GM21786 (cell line): Measurements from ENCODE around the gene COL6A1.

Experiments
- ATAC-seq: cut with Tn5 transposase; IDR thresholded peaks from one replicate; pipeline ENCODE4 v1.9.1; 2021; ENCODE audit not compliant: unreplicated experiment

The COL6A1 gene

DNA sequence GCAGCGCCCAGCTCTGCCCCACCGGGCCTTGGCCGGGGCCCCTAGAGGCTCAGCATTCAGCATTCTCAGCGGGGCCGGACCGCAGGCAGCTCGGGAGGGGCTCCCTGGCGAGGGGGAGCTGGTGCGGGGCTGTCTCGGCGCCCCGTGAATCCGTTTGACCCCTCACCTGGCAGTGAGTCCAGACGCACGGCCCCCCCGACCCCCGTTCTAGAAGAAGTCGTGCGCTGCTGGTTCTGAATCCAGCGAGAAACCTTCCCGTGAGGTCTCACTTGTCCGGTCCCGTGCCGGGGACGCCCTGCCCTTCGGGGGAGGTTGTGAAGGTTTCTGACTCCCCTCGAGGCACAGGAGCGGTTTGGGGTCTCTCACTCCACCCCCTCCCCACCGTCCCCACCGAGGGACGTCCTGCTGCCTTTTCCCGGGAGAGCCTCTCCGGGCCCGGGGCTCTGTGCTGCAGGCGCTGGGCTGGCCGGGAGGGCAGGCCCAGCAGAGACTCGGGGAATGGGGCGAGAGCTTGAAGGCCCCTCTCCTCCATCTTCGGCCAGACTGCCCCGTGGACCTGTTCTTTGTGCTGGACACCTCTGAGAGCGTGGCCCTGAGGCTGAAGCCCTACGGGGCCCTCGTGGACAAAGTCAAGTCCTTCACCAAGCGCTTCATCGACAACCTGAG lies 655 bp downstream of the COL6A1 start:
- no peak for ATAC-seq

DNA sequence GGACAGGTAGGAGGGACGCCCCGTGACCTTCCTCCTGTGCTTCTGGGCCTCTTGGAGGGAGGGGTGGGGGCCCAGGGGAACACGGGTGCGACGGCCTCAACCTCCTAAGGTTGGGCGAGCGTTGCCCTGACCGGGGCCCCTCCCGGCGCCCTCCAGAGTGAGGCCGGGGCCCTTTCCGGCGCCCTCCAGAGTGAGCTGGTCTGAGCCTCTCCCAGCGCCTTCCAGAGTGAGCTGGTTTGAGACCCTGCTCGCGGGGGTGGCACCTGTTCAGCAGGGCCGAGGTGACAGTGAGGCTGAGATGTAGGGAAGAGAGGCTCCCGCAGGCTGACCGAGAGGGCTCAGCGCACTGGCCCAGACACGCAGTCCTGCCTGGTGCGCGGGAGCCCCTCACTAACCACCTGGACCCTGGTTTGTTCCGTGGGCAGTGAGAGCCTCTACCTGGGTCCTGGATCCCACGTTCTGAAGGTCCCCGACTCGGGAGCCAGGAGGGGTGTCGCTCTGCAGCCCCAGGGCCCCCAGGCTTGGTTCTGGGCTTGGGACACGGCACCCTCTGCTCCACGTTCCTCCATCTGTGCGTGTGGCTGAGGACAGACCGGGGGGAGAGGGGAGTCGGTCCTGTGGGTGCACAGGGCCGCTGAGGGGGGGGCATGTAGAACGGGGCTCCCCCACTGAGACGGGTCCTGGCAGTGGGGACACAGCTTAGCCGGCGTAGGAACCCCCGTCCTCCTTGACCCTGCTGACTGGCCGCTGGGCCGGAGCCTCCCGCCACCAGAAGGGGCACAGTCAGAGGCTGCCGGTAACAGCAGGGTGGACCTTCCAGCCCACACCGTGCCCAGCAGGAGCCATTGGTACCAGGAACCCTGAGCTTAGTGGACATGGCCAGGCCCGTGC lies 1.4 kb downstream of the COL6A1 start:
- no peak for ATAC-seq

- no peak for ATAC-seq
These were observed 2.0 kb downstream of the COL6A1 start for GRCh38 chr21:45983649-45983965.

- no peak for ATAC-seq
These were observed 2.5 kb downstream of the COL6A1 start for GRCh38 chr21:45983981-45984551.

DNA sequence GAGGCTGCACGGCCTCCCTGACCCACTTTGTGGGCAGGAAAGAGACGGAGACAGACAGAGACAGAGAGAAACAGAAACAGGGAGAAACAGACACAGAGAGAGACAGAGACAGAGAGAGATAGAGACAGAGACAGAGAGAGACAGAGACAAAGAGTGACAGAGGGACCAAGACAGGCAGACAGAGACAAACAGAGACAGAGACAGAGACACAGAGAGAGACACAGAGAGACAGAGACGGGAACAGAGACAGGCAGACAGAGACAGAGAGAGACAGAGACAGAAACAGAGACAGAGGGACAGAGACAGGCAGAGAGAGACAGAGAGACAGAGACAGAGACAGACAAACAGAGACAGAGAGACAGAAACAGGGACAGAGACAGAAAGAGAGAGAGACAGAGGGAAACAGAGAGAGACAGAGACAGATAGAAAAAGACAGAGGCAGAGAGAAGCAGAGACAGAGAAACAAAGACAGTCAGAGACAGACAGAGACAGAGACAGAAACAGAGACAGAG lies 3.1 kb downstream of the COL6A1 start:
- no peak for ATAC-seq

DNA sequence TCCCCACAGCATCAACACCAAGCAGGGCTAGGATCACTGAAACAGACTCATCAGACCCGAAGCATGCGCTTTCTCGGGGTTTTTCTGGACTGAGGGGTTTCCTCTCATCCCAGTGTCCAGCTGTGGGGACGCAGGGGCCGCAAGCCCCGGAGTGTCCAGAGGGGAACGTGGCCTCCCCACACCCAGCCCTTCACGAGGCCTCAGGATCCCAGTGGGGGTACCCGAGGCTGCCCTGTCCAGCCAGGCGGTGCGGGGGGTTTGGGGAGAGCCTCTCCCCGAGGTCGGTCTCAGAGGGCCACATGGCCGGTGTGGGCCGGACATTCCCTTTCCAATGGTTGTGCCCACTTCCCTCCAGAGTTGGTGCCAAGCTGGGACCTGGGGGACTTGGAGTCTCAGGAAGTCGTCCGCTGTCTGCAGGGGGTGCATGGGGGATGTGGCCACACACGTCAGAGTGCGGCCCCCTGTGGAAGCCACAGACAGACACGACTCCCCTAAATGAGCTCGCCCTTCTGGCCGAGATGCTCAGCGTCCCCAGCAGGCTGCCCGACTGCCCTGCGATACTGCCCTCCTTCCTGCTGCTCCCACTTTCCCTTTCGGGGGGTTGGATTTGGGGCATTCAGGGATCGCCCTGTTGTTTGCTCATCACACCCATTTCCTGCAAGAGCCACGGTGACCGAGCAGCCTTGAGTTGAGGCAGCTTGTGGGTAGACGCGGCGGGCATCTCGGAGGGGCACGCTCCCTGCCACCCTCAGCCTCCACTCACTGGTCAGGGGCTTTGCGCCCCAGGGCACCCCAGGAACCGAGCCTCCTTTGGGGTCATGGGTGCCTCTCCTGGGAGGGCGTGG lies 4.1 kb downstream of the COL6A1 start:
- no peak for ATAC-seq

GRCh38 chr21:45986316-45987051 lies 4.9 kb downstream of the COL6A1 start:
- no peak for ATAC-seq

DNA sequence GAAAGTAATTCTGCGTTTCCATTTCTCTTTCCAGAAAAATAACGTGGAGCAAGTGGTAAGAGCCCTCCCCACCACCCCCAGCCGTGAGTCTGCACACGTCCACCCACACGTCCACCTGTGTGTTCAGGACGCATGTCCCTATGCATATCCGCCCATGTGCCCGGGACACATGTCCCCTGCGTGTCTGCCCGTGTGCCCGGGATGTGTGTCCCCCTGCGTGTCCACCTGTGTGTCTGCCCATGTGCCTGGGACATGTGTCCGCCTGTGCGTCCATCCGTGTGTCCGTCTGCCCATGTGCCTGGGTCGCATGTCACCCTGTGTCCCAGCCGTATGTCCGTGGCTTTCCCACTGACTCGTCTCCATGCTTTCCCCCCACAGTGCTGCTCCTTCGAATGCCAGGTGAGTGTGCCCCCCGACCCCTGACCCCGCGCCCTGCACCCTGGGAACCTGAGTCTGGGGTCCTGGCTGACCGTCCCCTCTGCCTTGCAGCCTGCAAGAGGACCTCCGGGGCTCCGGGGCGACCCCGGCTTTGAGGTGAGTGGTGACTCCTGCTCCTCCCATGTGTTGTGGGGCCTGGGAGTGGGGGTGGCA lies 5.6 kb downstream of the COL6A1 start:
- ATAC-seq = no peak

DNA sequence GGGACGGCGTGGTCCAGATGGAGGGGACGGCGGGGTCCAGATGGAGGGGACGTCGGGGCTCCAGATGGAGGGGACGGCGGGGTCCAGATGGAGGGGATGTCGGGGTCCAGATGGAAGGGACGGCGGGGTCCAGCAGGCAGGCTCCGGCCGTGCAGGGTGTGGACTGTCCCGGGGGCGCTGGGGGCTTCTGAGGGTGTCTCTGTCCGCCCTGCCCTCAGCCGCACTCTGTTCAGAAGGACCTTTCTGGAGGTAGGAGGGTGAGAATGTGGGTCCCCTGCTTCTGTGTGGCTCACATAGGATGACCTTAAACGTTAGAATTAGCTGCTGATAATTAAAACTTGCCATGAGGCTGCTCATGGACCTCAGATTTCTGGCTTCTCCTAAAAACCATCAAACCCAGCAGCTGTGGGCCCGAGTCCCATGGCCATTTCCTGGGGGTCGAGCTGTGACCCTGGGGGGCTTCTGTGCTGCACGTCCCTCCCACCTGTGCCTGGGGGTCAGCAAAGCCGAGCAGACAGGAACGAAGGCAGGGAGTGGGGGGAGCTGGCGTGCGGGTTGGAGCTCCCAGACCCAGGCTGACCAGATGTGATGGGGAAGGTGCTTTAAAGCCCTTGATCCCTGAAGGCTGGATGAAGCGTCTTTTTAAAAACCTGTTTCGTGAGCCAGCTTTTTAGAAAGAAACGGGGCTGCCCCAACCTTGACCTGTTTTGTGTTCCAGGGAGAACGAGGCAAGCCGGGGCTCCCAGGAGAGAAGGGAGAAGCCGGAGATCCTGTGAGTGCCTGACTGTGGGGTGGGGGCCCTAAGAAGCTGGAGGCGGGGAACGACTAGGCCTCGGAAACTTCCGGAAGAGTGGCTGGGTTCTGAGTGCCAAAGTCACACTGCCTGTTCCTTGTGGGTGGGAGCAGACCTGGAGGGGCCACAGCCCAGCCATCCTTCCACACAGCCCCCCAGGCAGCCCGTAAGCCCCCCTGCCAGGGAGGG lies 7.1 kb downstream of the COL6A1 start:
- no peak for ATAC-seq

- no peak for ATAC-seq
These were observed 7.9 kb downstream of the COL6A1 start for GRCh38 chr21:45989355-45990048.

- ATAC-seq = no peak
These were observed 8.6 kb downstream of the COL6A1 start for GRCh38 chr21:45990049-45990711.

GRCh38 chr21:45990741-45991605 lies 9.4 kb downstream of the COL6A1 start:
- ATAC-seq = no peak

GRCh38 chr21:45991606-45992300 lies 10.2 kb downstream of the COL6A1 start:
- no peak for ATAC-seq

GRCh38 chr21:45992301-45993209 lies 11.0 kb downstream of the COL6A1 start:
- ATAC-seq = no peak
